Stomach (tissue), 4 donors: ENCODE results near the gene UBA1.

ENCODE experiments used
- EP300 ChIP-seq: sonication (generic); formaldehyde crosslinking; IDR thresholded peaks from one replicate; pipeline ENCODE4 v1.6.1; 2017; ENCODE audit warnings: antibody characterized with exemption
- POLR2A ChIP-seq, 4 donors: fragments of 450-650 bp; IDR thresholded peaks; one replicate each; pipeline ENCODE4 v1.6.1; 2016; ENCODE audit warnings: antibody characterized with exemption in 4 of 4, control low read depth in 2 of 4, mild to moderate bottlenecking in 1 of 4, moderate library complexity in 1 of 4
- POLR2AphosphoS5 ChIP-seq, 3 donors: sonication (generic); formaldehyde crosslinking; IDR thresholded peaks; one replicate each; pipeline ENCODE4 v1.6.1; 2016; ENCODE audit warnings: antibody characterized with exemption in 3 of 3
- TF ChIP-seq, protein P1 (sequence below), 7 experiments: fragments of 450-650 bp in 4 of 7; fragments of 200-600 bp in 3 of 7; sonication (generic) in 3 of 7; IDR thresholded peaks; one replicate each; pipeline ENCODE4 v1.5.1; 2016 to 2019; ENCODE audit warnings: antibody characterized with exemption in 7 of 7, control low read depth in 2 of 7, mild to moderate bottlenecking in 1 of 7

DNA sequence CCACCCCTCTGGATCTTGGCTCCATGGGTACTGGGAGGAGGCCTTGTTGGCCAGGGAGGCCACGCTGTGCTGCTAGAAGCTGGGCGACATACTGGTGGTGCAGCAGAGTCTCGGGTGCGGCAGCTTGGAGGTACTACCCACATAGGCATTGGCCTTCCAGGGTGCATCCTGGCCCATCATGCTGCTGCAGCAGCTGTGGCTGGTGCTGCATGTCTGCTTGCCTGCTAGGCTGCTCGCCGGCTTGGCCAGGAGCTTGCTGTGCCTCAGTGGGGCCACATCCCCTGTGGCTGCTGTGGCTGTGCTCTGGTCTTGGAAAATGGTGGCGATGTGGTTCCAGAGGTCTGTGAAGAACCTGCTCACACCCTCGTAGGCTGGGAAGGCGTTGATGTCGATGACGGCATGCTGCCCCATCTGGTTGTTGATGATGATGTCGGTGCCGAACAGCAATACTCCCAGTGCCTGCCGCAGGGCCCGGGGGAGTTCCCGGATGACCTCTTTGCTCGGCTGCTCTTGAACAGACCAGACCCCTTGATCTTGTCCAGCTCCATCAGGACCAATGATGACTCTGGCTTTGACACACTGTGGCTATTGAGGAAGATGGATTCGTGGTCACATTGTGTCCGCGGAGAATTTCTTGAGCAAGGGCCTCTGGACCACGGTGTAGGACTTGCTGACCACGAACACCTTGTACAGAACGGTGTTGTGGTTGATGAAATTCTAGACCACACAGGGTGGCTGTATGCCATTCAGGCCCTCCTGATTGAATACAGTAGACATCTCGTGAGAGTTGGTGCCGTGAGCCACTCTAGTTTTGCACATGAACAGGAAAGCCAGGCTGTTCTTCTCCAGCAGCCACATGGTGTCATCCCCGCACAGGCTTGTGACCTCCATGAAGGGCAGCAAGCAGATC is 36.8 kb upstream of the UBA1 start:
- TF ChIP-seq POLR2A (IDR thresholded peaks at IDR 0.05) (no peak), EP300 (no peak), POLR2AphosphoS5 (IDR thresholded peaks at IDR 0.05) (no peak)
- TF ChIP-seq, protein P1, sequence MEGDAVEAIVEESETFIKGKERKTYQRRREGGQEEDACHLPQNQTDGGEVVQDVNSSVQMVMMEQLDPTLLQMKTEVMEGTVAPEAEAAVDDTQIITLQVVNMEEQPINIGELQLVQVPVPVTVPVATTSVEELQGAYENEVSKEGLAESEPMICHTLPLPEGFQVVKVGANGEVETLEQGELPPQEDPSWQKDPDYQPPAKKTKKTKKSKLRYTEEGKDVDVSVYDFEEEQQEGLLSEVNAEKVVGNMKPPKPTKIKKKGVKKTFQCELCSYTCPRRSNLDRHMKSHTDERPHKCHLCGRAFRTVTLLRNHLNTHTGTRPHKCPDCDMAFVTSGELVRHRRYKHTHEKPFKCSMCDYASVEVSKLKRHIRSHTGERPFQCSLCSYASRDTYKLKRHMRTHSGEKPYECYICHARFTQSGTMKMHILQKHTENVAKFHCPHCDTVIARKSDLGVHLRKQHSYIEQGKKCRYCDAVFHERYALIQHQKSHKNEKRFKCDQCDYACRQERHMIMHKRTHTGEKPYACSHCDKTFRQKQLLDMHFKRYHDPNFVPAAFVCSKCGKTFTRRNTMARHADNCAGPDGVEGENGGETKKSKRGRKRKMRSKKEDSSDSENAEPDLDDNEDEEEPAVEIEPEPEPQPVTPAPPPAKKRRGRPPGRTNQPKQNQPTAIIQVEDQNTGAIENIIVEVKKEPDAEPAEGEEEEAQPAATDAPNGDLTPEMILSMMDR (IDR thresholded peaks at IDR 0.05), result no peak
